H1 (cell line): ENCODE measurements around the gene DHRS3.

Experiments
- CBX5 ChIP-seq: fragments of 300-800, 300-1000 bp; sonication (generic); IDR thresholded peaks from 2 replicates; pipeline ENCODE4 v1.7.1; 2016; ENCODE audit warnings: antibody characterized with exemption, low read length, low read depth
- CEBPB ChIP-seq: IDR thresholded peaks from 2 replicates; pipeline ENCODE4 v1.6.1; 2012; ENCODE audit warnings: low read depth, low read length
- CREB1 ChIP-seq: IDR thresholded peaks from 2 replicates; pipeline ENCODE4 v1.6.1; 2012; ENCODE audit warnings: inconsistent platforms
- EP300 ChIP-seq, 2 experiments: IDR thresholded peaks; 1 replicate in 1 of 2; 2 replicates in 1 of 2; pipeline ENCODE4 v1.6.1; 2011 to 2012; ENCODE audit warnings: low read depth in 2 of 2, low read length in 2 of 2, mild to moderate bottlenecking in 2 of 2, borderline replicate concordance in 1 of 2, inconsistent platforms in 1 of 2, moderate library complexity in 1 of 2
- EZH2 ChIP-seq: fragments of 200-600 bp; sonication (generic); IDR thresholded peaks from 2 replicates; pipeline ENCODE4 v1.7.1; 2012; ENCODE audit warnings: low read depth, mild to moderate bottlenecking, moderate library complexity, low read length, inconsistent platforms; ENCODE audit not compliant: severe bottlenecking
- HDAC6 ChIP-seq: IDR thresholded peaks from one replicate; pipeline ENCODE4 v1.7.1; 2012; ENCODE audit warnings: low read depth, mild to moderate bottlenecking, inconsistent platforms, low read length, moderate library complexity
- KDM1A ChIP-seq: fragments of 200-600, 300-600 bp; sonication (generic); IDR thresholded peaks from 2 replicates; pipeline ENCODE4 v1.7.1; 2016; ENCODE audit warnings: mild to moderate bottlenecking, low read length, borderline replicate concordance
- MAX ChIP-seq: IDR thresholded peaks from 2 replicates; pipeline ENCODE4 v1.6.1; 2012; ENCODE audit warnings: inconsistent platforms
- POLR2A ChIP-seq, 2 experiments: IDR thresholded peaks; 1 replicate in 1 of 2; 2 replicates in 1 of 2; pipeline ENCODE4 v1.6.1; 2011; ENCODE audit warnings: low read depth in 2 of 2, low read length in 2 of 2, mild to moderate bottlenecking in 2 of 2; ENCODE audit errors: control extremely low read depth in 1 of 2
- POLR2AphosphoS5 ChIP-seq: IDR thresholded peaks from 2 replicates; pipeline ENCODE4 v1.6.1; 2011; ENCODE audit warnings: low read depth, low read length
- RFX5 ChIP-seq: IDR thresholded peaks from 2 replicates; pipeline ENCODE4 v1.6.1; 2011; ENCODE audit warnings: low read depth, low read length, improper control_type of control experiment, borderline replicate concordance
- YY1 ChIP-seq: IDR thresholded peaks from 2 replicates; pipeline ENCODE4 v1.6.1; 2011; ENCODE audit warnings: low read depth, mild to moderate bottlenecking, low read length
- TF ChIP-seq, protein P1 (sequence below): IDR thresholded peaks from 2 replicates; pipeline ENCODE4 v1.6.1; 2012; ENCODE audit warnings: low read length, inconsistent platforms
- TF ChIP-seq, protein P2 (sequence below), 3 experiments: IDR thresholded peaks; 1 replicate in 2 of 3; 2 replicates in 1 of 3; pipeline versions ENCODE4 v1.5.1 to v1.6.1; 2011; ENCODE audit warnings: low read length in 3 of 3, mild to moderate bottlenecking in 3 of 3, inconsistent platforms in 2 of 3, low read depth in 1 of 3, moderate library complexity in 1 of 3; ENCODE audit not compliant: insufficient read depth in 1 of 3; ENCODE audit errors: control extremely low read depth in 1 of 3

DNA sequence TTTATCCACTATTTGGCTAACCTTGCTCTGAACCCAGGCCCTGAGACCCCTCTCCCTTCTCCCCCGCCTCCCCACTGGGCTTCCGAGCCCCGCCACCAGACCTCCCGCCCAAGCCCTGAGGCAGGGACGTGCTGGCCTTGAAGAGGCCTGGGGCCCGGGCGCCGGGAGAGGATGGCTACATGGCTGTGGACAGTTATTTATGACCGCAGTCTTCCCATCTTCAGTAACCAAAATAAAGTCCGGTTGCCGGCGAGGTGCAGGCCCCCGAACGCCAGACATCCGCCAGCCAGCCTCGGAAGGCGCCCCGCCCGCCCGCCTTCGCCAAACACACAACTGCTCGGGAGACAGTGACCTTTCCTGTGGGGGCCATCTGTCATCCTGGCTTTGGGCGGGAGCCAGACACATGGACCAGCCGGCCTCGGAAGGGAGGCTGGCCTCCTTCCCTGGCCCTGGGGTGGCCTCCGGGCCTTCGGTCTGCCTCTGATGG is 69.0 kb downstream of the DHRS3 start:
- TF ChIP-seq EZH2, result no peak
- no peak for TF ChIP-seq CREB1
- no peak for TF ChIP-seq POLR2AphosphoS5
- TF ChIP-seq CEBPB, result no peak
- no peak for TF ChIP-seq HDAC6
- no peak for TF ChIP-seq EP300 (IDR thresholded peaks at IDR 0.05; ENCODE audit: borderline replicate concordance in 1 of 2, low read depth in 2 of 2, low read length in 2 of 2)
- TF ChIP-seq, protein P1, sequence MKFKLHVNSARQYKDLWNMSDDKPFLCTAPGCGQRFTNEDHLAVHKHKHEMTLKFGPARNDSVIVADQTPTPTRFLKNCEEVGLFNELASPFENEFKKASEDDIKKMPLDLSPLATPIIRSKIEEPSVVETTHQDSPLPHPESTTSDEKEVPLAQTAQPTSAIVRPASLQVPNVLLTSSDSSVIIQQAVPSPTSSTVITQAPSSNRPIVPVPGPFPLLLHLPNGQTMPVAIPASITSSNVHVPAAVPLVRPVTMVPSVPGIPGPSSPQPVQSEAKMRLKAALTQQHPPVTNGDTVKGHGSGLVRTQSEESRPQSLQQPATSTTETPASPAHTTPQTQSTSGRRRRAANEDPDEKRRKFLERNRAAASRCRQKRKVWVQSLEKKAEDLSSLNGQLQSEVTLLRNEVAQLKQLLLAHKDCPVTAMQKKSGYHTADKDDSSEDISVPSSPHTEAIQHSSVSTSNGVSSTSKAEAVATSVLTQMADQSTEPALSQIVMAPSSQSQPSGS, result no peak
- TF ChIP-seq CBX5, result no peak
- TF ChIP-seq YY1, result no peak
- no peak for TF ChIP-seq KDM1A
- no peak for TF ChIP-seq MAX
- no peak for TF ChIP-seq RFX5
- TF ChIP-seq, protein P2, sequence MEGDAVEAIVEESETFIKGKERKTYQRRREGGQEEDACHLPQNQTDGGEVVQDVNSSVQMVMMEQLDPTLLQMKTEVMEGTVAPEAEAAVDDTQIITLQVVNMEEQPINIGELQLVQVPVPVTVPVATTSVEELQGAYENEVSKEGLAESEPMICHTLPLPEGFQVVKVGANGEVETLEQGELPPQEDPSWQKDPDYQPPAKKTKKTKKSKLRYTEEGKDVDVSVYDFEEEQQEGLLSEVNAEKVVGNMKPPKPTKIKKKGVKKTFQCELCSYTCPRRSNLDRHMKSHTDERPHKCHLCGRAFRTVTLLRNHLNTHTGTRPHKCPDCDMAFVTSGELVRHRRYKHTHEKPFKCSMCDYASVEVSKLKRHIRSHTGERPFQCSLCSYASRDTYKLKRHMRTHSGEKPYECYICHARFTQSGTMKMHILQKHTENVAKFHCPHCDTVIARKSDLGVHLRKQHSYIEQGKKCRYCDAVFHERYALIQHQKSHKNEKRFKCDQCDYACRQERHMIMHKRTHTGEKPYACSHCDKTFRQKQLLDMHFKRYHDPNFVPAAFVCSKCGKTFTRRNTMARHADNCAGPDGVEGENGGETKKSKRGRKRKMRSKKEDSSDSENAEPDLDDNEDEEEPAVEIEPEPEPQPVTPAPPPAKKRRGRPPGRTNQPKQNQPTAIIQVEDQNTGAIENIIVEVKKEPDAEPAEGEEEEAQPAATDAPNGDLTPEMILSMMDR (IDR thresholded peaks at IDR 0.05; ENCODE audit: control extremely low read depth in 1 of 3, insufficient read depth in 1 of 3, low read depth in 1 of 3, low read length in 3 of 3), result no peak
- TF ChIP-seq POLR2A (IDR thresholded peaks at IDR 0.05; ENCODE audit: control extremely low read depth in 1 of 2, low read depth in 2 of 2, low read length in 2 of 2), result no peak
